Thyroid gland (tissue), 4 donors: ENCODE data around the gene NODAL.

Source experiments
- CTCF ChIP-seq, 6 experiments: fragments of 200-600 bp in 3 of 6; fragments of 450-650 bp in 3 of 6; sonication (generic) in 3 of 6; IDR thresholded peaks; one replicate each; pipeline ENCODE4 v1.5.1; 2016 to 2019; ENCODE audit warnings: antibody characterized with exemption in 6 of 6, mild to moderate bottlenecking in 2 of 6, inconsistent platforms in 1 of 6, moderate library complexity in 1 of 6
- POLR2A ChIP-seq, 2 donors: fragments of 450-650 bp; IDR thresholded peaks; one replicate each; pipeline ENCODE4 v1.6.1; 2017; ENCODE audit warnings: antibody characterized with exemption in 2 of 2, mild to moderate bottlenecking in 2 of 2, moderate library complexity in 1 of 2

GRCh38 chr10:70417568-70417967, 23.9 kb downstream of the NODAL start:
- TF ChIP-seq CTCF (IDR thresholded peaks at IDR 0.05) (no peak), POLR2A (IDR thresholded peaks at IDR 0.05) (no peak)
